ENCODE data around the gene RPS19. TPM values are rescaled to one million over a fixed set of nuclear protein-coding genes. Genes with fewer than 3 reads are reported as not detected.

The RPS19 gene
- total and polyA plus RNA-seq, 10 of the 15 experiments (the other 5 are each of a cell fraction or from before 2014, with no cell fraction given) = 2,615 to 5,578 (median 4,127) TPM

DNA sequence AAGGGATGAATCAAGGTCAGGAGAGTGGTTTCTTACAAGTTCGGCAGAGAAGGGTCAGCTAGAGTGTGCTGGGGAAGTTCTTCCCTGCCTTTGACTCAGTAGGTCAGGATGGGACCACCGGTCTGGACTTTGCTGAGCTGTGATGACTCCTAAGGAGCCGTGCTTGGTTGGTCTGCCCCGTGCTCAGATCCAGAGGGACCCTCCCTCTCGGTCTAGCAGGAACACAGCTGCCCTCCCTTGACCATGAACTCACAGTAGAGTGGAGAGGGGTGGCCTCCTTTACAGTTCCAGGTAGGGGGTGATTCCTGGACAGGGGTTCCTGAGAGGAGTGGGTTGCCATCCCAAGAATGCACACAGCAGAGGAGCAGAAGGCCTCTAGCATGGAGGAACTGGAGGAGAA lies 4.3 kb downstream of the RPS19 start (continued):
- TF ChIP-seq CHD1 (IDR thresholded peaks at IDR 0.05; ENCODE audit: low read depth, low read length) (no peak), YY1 (IDR thresholded peaks at IDR 0.05; ENCODE audit: low read depth, low read length) (no peak), SMAD5 (IDR thresholded peaks at IDR 0.05; ENCODE audit: low read depth) (peak; percentile 26; the same call in 1 of the 2 replicates)

DNA sequence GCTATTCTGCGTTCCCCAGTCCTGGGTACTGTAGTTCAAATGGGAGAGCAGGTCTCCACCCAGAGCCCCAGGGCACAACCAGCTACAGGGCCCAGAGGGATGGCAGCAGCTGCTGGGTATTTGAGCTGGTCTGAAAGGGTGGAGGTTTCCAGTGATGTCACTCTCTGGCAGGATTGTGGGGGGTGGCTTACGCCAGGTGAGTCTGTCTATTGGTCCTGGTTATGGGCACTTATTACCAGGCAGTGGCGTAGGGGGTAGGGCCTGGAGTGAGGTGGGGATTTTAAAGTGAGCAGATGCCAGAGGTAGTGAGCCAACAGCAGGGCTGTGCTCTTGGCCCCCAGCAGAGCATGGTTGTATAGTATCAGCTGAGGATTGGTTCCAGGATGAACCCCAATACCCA lies 6.2 kb downstream of the RPS19 start:
- Histone ChIP-seq H3K9me3 (replicated peaks; ENCODE audit: control insufficient read depth, insufficient read depth, low read length) (no peaks in the 10 kb centered on the region), H4K20me1 (ENCODE audit: control insufficient read depth, insufficient read depth) (peaks cover 31% of the 10 kb centered on the region), H3K4me1 (ENCODE audit: control insufficient read depth, insufficient read depth, low read length) (peaks cover 71% of the 10 kb centered on the region), H3K4me3 (peak overlapping the region; percentile 55), H3K27me3 (replicated peaks in 1 of 2; ENCODE audit: control insufficient read depth in 2 of 2, insufficient read depth in 2 of 2, low read length in 1 of 2) (no peaks in the 10 kb centered on the region), H3K36me3 (ENCODE audit: control insufficient read depth in 2 of 2, insufficient read depth in 2 of 2, low read length in 1 of 2) (peaks cover 44 to 50% of the 10 kb centered on the region in 2 experiments), H3K9ac (ENCODE audit: control insufficient read depth, insufficient read depth, low read length) (no peak overlapping the region), H3K79me2 (ENCODE audit: control insufficient read depth, insufficient read depth, low read length) (peaks cover 71% of the 10 kb centered on the region), H3K4me2 (ENCODE audit: control insufficient read depth, insufficient read depth) (peak overlapping the region; percentile 52; the same call in 1 of the 2 replicates), H3K27ac (ENCODE audit: control insufficient read depth, insufficient read depth) (no peak overlapping the region), H2AFZ (ENCODE audit: control insufficient read depth, low read depth, low read length) (no peak overlapping the region)
- FAIRE-seq = no peak
- intact Hi-C loops (cut with micrococcal nuclease; ENCODE audit: unreplicated experiment) = no loop called here
- no peak for DNase-seq (ENCODE audit: low read depth, low spot score)
- in situ Hi-C loops (cut with MboI) = no loop called here
- no TSS peak for BruUV-seq (replicated peaks)
- 98% methylated on average over 3 of the region's 3 CpGs for WGBS (ENCODE audit: insufficient coverage, insufficient replicate concordance, low lambda C conversion rate, missing lambda C conversion rate)
- ChIA-PET CTCF (interaction anchor here (0.6 to 1.4 kb wide), 3 partner anchors 22 to 268 kb away, joined by 3 to 7 read pairs (median 5); no protein-coding TSS in a partner anchor), RAD21 (ENCODE audit: unreplicated experiment) (no interaction called here), SMC1A (ENCODE audit: uncharacterized antibody, unreplicated experiment) (no interaction called here), POLR2A (interaction anchor here (1.3 kb wide), 1 partner anchor 10 kb away, joined by 4 read pairs; no protein-coding TSS in a partner anchor)
- peak; percentile 7 for ATAC-seq
- no peak for TF ChIP-seq BHLHE40 (IDR thresholded peaks at IDR 0.05; ENCODE audit: borderline replicate concordance in 1 of 2, low read depth in 2 of 2, low read length in 1 of 2)
- TF ChIP-seq BMI1 (IDR thresholded peaks at IDR 0.05; ENCODE audit: borderline replicate concordance) = no peak
- TF ChIP-seq RUNX3 (IDR thresholded peaks at IDR 0.05; ENCODE audit: low read length) = no peak
- no peak for TF ChIP-seq ZNF384 (IDR thresholded peaks at IDR 0.05; ENCODE audit: borderline replicate concordance, low read depth, low read length)
- TF ChIP-seq IKZF1 (conservative IDR thresholded peaks at IDR 0.05) = no peak
- peak; percentile 64; the same call in 1 of the 2 replicates for TF ChIP-seq POLR2A (IDR thresholded peaks at IDR 0.05; ENCODE audit: low read depth, low read length)
- TF ChIP-seq CREM (IDR thresholded peaks at IDR 0.05; ENCODE audit: low read depth) = no peak
- no peak for TF ChIP-seq NR2C2 (IDR thresholded peaks at IDR 0.05; ENCODE audit: borderline replicate concordance, control insufficient read depth, insufficient read length, low read depth)
- TF ChIP-seq POU2F2 (IDR thresholded peaks at IDR 0.05; ENCODE audit: borderline replicate concordance, low read depth, low read length) = no peak
- peak; percentile 53 for TF ChIP-seq POLR2AphosphoS5 (IDR thresholded peaks at IDR 0.05; ENCODE audit: low read length)
- TF ChIP-seq, protein P1, sequence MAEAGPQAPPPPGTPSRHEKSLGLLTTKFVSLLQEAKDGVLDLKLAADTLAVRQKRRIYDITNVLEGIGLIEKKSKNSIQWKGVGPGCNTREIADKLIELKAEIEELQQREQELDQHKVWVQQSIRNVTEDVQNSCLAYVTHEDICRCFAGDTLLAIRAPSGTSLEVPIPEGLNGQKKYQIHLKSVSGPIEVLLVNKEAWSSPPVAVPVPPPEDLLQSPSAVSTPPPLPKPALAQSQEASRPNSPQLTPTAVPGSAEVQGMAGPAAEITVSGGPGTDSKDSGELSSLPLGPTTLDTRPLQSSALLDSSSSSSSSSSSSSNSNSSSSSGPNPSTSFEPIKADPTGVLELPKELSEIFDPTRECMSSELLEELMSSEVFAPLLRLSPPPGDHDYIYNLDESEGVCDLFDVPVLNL (IDR thresholded peaks at IDR 0.05; ENCODE audit: low read depth, low read length) = no peak
- 0 out of 2 replicates have a peak, but pooled peaks have one; percentile 27 for TF ChIP-seq BACH1 (IDR thresholded peaks at IDR 0.05; ENCODE audit: borderline replicate concordance)
- no peak for TF ChIP-seq E4F1 (IDR thresholded peaks at IDR 0.05; ENCODE audit: borderline replicate concordance, partially characterized antibody)
- no peak for TF ChIP-seq MAX (IDR thresholded peaks at IDR 0.05; ENCODE audit: low read depth, low read length)
- TF ChIP-seq NR2C1 (IDR thresholded peaks at IDR 0.05) = no peak
- TF ChIP-seq MXI1 (IDR thresholded peaks at IDR 0.05; ENCODE audit: low read depth, low read length) = no peak
- TF ChIP-seq, protein P2, sequence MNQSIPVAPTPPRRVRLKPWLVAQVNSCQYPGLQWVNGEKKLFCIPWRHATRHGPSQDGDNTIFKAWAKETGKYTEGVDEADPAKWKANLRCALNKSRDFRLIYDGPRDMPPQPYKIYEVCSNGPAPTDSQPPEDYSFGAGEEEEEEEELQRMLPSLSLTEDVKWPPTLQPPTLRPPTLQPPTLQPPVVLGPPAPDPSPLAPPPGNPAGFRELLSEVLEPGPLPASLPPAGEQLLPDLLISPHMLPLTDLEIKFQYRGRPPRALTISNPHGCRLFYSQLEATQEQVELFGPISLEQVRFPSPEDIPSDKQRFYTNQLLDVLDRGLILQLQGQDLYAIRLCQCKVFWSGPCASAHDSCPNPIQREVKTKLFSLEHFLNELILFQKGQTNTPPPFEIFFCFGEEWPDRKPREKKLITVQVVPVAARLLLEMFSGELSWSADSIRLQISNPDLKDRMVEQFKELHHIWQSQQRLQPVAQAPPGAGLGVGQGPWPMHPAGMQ (IDR thresholded peaks at IDR 0.05; ENCODE audit: borderline replicate concordance) = no peak

Measured in GM12878 (cell line).